Measurements from ENCODE around the gene ALK.

The ALK gene

DNA sequence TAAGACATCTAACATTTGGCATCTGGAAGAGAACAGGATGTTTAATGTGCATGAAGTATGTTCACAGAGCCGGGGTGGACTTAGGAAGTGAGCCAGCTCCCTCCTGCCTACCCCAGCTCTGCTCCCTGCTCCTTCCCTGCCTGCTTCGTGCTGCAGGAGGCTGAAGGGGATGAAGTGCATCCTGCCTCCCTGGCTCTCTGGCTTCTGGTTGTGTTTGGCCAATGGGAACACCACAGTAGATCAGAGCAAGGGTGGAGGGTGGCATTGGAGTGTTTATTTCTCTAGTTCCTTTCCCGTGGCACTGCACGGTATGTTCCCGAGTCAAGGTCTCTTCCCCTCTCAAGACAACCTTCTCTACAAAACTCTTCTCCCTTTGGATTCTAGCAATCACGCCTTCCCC lies 426.3 kb downstream of the ALK start:
- no peak for DNase-seq (ENCODE audit: low read depth in 3 of 3)

DNA sequence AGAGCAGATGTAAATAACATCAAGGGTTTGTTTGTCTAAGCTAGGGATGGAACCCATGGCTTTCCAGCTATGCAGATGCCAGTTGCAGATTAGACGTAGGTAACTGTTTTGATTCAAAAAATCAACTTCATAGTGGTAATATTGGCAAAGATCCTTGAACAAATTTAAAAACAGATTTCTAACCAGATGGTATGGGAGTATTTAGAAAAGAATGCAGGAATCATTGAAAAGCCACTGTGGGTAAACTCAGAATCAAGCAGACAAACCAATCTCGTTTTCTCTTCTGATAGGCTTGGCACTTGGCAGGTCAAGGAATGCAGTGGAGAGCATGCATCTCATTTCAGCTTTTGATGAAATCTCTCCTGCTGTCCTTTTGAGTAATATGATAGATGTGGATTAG lies 428.7 kb downstream of the ALK start:
- DNase-seq (ENCODE audit: low read depth in 3 of 3), result no peak

DNA sequence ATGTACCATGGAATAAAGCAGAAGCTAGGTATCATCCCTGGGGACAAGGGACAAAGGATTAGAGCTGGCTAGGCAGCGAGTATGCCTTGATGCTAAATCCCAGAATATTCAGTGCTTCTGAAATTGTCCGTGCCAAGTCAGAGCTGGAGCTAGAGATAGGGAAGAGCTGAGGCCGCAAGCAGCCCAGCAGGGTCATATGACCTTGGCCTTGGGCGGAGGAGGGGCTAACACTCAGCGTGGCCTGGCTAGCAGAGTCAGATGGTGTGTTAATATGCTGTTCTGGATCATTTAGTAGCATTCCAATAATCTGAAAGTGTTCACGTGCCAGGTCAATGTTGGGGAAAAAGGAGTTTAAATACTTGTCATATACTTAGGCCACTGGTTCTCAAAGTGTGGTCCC lies 431.3 kb downstream of the ALK start:
- no peak for DNase-seq (ENCODE audit: low read depth in 3 of 3)

DNA sequence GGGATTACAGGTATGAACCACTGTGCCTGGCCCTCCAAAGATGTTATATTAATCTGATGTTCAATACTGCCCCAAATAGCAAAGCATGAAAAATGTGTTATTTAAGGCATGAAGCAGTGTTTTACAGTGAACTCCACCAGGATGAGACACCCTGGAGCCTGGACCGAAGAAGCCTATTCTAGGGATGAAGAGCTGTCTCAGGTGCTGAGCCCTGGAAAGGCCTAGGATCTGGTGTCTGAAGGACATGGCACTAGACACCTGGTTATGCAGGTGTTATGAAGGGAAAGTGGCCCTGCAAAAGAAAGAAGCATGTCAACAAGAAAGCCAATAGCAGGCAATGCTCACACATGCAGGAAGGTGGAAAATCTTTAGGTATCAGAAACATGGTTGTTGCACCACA lies 431.8 kb downstream of the ALK start:
- DNase-seq (ENCODE audit: low read depth in 3 of 3), result no peak

DNA sequence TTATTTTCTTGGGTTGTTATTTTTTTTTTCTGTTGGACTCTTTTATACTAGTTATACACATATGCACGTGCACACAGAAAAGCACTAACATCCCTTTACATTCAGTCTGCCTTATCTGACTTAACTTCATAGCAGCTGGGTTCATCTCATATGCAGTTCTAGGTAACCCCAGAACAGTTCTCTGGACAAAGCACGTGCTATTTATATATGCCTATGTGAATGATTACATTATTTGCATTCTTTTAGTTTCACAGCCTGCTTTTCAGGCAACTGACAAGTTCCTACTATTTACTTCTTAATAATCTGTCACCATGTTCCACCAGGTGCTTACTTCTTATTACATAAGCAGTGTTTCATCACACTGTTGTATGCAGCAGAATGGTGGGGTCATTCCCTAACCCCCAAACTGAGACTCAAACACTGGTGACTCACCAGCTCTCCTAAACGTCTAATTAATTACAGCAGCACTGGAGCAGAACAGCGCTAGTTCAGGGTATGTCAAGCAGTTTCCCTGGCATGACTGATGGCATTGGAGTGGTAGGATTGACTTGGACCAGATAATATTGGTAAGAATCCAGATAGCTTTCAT lies 433.3 kb downstream of the ALK start:
- no peak for DNase-seq (ENCODE audit: low read depth in 3 of 3)

DNA sequence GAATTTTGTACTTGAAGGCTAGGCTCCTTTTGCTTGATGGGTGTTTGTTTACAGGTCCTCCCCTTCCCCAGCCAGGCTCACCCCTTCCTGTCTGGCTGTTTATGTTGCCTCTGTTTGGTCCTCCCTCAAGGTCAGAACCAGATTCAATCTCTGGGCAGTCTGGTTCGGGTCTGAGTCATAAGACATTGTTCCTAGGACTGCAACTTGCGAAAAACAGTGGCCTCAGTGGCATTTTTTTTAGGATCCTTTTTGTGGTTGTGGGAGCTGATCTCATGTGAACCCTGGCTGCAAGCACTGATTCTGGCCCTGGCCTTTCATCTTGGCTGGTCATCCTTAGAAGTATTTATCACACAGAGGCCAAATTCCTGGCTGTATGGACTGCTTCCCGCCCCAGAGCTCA lies 435.8 kb downstream of the ALK start:
- DNase-seq (ENCODE audit: low read depth in 3 of 3), result no peak

DNA sequence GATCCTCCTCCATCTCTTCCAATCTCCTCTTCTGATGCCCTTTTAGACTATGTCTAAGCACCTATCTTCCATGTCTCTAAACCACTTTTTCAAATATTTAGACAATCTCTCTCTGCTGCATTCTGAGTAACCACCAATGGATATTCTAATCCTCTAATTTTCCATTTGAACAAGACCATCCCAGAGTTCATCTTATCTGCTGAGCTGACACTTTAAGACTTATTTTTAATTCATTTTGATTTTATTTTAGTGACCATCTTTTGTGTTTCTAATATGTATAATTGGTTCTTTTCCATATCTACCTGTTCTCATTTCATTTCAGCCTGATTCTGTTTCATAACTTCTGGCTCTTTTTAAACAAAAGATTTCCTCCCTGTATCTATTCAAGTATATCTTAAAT lies 436.3 kb downstream of the ALK start:
- no peak for DNase-seq (ENCODE audit: low read depth in 3 of 3)

DNA sequence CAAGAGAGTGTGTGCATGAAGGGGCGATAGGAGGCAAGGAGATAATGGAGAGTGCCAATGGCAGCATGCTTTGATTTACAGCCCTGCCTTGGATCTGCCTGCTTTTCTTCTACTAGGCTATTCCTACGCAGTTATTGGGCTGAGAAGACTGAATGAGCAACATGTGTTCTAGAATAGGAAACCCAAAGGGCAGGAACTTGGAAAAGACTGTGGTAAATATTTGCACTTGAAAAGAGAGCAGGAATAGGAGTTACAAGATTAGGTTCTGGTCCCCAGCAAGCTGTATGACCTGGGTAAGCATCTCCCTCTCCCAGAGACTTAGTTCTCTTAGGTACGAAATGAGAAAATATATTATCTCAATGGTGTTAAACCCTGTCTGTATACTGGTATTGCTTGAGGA lies 438.5 kb downstream of the ALK start:
- DNase-seq (ENCODE audit: low read depth in 3 of 3), result no peak

DNA sequence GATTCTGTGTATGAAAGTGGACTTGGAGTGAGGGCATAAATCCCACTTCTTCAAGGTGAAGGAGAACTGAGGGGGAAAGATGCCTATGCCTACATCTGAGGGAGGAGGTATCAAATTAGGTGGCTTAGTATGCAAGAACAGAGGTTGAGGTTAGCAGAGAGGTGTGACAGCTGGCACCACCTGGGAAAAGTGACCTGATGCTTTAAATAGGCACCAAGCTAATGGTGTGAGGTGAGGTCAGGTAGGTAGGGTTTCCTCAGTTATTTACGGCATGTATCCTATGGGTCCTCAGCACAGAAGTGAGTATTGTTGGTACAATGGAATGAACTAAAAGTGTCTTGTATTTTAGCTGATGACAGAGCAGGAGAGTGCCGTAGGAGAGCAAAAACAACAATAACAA lies 439.0 kb downstream of the ALK start:
- no peak for DNase-seq (ENCODE audit: low read depth in 3 of 3)

DNA sequence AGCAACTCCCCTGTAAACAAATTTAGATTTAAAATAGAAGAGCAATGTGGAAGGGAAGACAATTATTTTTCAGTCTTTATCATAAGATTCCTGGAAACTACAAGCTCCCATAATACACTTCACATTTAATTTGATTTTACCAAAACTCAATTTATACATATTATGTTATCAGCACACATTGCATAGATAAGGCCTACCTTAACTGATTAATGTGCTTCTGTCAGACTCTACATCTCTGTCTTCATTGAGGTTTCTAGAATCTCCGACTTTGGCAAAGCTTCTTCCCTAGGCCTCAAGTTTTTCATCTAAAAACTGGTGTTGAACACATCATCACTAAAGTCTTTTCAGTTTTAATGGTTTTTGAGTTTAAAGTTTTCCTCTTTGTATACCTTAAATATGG lies 440.1 kb downstream of the ALK start:
- DNase-seq (ENCODE audit: low read depth in 3 of 3), result no peak

DNA sequence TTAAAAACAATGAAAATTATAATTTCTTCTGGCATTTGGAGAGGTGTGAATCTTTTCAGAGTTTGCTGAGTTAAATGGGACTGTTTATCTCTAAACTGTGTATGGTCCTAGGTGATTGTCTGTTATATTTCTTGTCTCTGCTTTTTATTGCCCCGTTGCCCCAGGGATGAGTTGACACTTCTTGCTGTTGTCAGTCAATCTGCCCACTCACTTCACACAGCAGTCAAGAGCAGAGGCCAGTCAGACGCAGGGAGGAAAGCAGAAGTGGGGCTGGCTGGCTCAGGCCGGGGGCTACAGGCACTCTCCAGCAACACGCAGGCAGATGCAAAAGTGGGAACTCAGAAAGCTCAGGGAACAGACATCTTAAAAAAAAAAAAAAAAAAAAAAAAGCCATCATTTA lies 441.0 kb downstream of the ALK start:
- no peak for DNase-seq (ENCODE audit: low read depth in 3 of 3)

DNA sequence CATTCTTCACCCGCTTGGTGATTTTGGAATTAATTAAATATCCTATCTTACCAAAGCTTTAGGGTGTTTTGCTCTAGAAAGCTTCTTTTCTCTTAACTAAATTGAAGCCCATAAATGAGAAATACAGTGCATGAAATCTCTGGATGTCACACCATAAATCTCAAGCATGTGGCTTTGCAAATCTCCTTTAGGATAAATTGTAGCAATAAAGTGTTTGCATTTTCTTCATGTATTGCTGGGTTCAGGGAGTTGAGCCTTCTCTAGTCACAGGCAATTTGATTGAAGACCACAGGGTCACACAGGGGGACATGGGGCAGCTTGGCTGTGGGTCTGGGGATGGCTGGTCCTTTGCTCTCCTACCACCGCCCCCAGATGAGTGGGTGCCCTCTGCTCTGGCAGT lies 442.0 kb downstream of the ALK start:
- no peak for DNase-seq (ENCODE audit: low read depth in 3 of 3)

DNA sequence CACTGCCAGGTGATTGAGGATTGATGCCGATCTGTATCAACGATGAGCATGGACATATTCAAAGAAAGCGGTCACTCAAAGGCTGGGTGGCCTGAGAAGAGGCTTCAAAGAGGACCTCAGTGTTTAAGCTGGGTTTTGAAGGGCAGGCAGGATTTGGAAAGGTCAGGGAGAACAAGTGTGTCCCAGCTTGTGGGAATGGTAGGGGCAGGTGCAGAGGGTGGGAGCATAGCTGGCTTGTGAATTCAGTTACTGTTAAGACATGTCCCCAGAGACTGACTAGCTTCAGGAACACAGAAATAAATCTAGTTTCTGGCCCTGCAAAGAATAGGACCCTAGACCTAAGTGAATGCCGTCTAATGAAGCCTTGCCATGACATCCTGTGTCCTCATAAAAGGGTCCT lies 442.7 kb downstream of the ALK start:
- DNase-seq (ENCODE audit: low read depth in 3 of 3), result no peak

DNA sequence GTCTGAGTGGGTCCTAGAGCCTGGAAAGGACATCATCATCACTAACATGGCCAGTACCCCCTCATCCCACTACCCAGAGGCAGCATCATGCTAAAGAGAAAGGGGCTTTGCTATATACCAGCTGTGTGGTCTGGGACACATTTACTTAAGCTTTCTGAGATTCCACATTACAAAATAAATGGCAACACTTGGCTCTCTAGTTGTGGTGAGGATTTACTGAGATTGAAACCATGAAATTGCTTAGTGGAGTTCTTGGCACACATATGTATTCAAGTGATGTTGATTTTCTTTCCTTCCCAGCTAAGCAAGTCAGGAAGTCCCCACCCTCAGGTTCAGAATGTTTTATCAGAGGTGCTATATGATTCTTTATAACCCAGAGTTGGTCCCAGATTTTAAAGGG lies 444.2 kb downstream of the ALK start:
- no peak for DNase-seq (ENCODE audit: low read depth in 3 of 3)

DNA sequence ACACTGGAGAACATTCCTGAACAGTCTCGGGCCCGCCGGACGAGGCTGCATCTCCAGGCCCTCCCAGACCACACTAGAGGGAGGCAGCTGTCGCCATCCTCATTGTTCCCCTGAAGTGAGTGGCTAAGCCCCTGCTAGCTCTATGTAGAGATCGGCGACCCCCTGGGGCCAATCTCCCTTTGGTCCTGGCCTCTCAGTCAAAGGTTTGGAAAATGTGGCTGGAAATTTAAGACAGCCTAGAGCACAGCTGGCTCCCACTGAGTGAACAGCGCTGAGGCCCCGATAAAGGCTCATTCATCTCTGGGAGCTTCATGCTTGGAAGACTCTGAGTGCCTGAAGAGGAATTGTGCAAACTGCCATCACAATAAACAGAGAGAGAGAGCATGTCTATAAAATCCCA lies 445.9 kb downstream of the ALK start:
- no peak for DNase-seq (ENCODE audit: low read depth in 3 of 3)

DNA sequence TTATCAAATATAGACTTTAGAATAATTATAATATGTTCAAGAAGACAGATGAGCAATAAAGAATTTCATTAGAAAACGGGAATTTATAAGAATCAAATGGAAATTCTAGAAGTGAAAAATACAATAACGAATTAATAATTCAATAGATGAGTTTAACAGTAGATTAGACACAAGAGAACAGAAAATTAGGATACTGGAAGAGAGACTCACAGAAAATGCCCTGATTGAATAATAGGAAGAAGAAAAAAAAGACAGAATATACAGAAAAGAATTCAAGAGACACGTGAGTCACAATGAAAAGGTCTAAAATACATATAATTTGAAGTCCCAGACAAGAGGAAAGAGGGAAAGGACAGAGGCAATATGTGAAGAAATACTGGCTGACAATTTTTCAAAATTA lies 451.4 kb downstream of the ALK start:
- no peak for DNase-seq (ENCODE audit: low read depth in 3 of 3)

DNA sequence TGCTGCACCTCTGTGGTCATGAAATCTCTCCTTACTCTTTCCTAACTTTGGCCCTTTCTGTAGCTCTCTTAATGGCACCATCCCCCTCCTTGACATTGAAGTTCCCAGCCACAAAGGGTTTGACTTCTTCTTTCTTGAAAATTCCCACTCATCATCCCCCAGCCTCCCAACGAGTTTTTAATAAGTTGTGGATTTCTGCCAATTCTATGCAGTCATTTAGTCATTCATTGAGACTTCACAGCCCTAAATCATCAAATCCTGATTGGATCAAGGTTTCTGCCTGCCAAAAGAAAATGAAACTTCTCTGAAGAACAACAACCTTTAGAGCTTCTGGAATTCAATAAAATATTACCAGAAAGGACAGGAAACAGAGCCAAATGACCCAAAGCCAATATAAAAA lies 451.9 kb downstream of the ALK start:
- no peak for DNase-seq (ENCODE audit: low read depth in 3 of 3)

DNA sequence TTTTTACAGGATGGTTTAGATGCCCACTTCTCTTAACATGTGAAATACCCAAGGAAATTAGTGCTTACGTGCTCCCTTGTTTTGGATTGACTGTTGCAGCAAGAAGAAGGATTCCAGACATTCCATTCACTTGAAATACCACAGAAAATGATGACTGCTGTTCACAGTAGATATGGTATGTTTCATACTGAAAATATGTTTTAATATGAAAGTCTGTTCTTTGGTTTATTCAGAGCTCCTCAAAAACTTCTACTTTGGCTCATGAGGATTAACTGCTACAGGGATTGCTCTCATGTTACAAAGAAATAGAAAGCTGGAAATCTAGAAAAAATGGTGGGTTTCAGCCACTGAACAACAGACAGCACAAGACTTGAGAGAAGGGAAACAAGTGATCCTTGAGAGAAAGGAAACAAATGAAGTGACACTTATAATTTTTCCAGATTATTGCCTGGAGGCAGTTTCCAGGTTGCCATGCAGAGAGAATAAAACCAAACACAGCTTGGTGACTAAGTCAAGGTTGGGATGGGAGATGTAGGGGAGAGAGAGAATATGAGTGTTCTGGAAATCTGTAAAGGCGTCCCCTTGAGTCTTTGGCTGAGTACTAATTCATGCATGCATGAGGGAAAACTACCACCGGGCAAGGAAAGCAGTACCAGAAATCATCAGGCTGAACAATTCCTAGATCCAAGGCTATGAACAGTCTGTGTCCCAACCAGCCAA lies 458.0 kb downstream of the ALK start:
- DNase-seq (ENCODE audit: low read depth in 3 of 3), result no peak

DNA sequence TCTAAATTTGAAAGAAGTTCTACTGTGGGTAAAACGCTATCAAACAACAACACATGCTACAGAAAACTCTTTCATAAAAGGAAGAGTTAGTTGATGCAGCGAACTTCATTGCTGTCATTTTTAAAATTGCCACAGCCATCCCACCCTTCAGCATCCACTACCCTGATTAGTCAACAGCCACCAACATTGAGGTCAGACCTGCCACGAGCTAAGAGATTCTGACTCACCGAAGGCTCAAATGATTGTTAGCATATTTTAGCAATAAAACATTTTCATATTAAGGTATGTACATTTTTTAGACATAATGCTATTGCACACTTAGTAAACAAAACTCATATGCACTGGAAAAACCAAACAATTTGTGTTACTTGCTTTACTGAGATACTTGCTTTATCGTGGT lies 459.1 kb downstream of the ALK start:
- DNase-seq (ENCODE audit: low read depth in 3 of 3), result no peak

DNA sequence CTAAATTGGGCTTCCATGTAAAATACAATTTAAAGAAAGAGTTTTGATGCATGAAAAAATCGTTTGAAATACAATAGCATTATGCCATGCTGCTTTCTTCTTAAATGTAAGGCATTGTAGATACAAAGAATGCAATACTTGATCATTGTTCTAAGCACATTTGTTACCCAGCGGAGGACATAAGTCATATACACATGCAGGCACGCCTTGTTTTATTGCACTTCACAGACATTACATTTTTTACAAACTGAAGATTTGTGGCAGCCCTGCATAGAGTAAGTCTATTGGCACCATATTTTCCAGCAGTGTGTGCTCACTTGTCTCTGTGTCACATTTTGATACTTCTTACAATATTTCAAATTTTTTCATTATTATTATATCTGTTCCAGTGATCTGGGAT lies 461.2 kb downstream of the ALK start:
- no peak for DNase-seq (ENCODE audit: low read depth in 3 of 3)

DNA sequence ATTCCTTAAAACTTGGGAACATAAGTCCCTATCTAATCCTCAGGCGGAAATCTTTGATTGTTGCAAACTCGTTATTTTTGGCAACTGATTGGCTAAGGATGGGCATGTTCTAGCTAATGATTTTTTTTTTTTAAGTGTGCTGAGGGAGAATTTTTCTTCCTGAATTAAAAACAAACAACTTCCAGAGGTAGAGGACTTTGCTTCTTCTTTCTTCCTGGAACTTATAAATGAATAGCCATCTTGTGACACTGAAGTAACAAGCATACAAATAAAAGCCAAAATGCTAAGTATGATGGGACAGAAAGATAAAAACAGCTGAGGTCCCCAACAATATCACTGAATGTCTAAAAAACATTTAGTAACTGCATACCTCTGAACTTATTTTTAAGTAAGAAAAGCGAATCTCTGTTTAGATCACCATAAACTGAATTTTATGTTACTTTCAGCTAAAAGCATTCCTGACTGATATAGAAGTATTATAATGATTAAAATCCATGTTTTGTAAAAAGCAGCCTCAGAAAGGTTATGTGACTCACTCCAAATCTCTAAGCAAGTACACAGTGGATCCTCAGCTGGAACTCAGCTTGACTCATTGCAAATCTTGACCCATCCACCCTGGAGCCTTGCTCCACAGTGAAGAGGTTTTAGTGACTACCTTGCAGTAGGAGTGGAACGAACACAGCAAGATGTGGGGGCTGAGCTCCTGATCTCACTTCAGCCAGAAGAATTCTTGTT lies 461.8 kb downstream of the ALK start:
- DNase-seq (ENCODE audit: low read depth in 3 of 3), result no peak

DNA sequence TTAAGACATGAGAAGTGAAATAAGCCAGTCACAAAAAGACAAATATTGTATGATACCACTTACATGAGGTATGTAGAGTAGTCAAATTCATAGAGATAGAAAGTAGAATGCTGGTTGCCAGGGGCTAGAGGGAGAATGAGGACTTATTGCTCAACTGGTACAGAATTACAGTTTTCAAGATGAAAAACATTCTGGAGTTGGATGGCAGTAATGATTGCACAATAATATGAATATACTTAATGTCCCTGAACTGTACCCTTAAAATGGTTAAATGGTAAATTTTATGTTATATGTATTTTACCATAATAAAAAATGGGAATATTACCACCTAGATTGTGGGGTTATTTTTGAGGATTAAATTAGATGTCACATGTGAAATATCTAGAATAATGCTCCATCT lies 465.0 kb downstream of the ALK start:
- no peak for DNase-seq (ENCODE audit: low read depth in 3 of 3)

DNA sequence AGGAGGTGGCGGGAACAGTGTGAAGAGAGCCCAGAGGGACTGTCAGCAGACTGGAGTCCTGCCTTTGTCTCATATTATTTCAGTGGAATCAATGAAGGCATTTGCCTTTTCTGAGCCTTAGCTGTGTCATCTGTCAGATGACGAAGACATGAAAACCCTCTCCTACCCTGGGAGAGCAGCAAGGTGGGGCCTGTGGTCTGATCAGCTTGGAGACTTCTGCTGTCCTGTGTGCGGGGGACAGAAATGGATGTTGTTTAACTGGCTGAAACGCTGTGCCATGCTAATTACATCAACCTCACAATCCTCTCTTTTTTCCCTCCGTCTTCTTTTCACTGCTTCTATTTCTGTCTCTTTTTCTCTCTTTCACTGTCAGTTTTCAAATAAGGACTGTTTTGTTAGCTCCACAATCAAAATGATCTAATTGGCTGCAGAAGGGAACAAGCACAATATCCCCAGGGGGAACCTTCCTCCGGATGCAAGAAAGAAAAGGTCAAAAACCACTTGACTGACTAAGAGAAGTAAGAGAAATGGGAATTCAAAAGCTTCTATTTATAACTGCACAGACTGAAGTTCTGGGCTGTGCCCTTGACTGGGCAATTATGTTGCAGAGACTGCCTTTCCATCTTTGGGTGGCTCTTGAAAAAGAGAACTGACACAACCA lies 466.1 kb downstream of the ALK start:
- no peak for DNase-seq (ENCODE audit: low read depth in 3 of 3)

Data from stimulated activated CD4-positive, alpha-beta T cell treated with anti-CD3 and anti-CD28 coated beads, TNF-alpha, amount 100 ng/mL, for 4 hours (primary cell).